ENCODE data around the gene PHKA1. TPM values are rescaled to one million over a fixed set of nuclear protein-coding genes. Genes with fewer than 3 reads are reported as not detected.

Gene PHKA1
- total RNA-seq, 2 experiments from 2014 or later, result 0.09 TPM; not detected in 1

DNA sequence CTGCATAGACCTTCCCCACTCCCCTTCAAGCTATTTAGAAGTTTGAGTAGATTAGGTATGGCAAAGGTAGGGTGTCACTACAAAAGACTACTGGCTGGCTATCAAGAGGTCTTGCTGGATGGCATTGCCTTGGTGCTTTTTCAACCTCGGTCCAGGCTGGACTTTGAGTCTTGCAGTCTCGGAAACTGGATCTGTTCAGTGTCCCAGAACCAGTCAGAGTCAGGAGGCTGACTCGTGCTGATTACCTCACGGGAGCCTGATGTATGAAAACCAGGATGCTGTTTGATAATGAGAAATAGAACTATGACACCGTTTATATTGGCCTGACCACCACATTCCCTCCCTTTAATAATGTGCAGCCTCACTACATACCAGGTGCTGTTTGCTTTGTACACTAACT is 2.7 kb upstream of the PHKA1 start:
- Histone ChIP-seq H3K4me1 (ENCODE audit: insufficient read depth, low read length, poor library complexity, severe bottlenecking) (no peaks in the 10 kb centered on the region), H3K9me2 (ENCODE audit: insufficient read depth, low read length) (no peaks in the 10 kb centered on the region), H2AFZ (ENCODE audit: low read length) (no peak overlapping the region), H3K27ac (ENCODE audit: low read depth, low read length, poor library complexity, severe bottlenecking) (no peak overlapping the region), H3K36me3 (ENCODE audit: insufficient read depth, low read length) (no peaks in the 10 kb centered on the region), H4K20me1 (ENCODE audit: insufficient read depth, low read length) (no peaks in the 10 kb centered on the region), H3K79me2 (ENCODE audit: insufficient read depth, low read depth, low read length) (no peaks in the 10 kb centered on the region), H3K9me3 (ENCODE audit: low read length) (no peaks in the 10 kb centered on the region), H3K4me2 (ENCODE audit: low read length) (no peak overlapping the region), H3K4me3 (ENCODE audit: low read depth, low read length, poor library complexity, severe bottlenecking) (no peak overlapping the region)
- DNase-seq (ENCODE audit: low spot score), result no peak
- intact Hi-C loops (cut with micrococcal nuclease; ENCODE audit: unreplicated experiment), result no loop called here
- BruUV-seq (replicated peaks), result no TSS peak
- CTCF ChIA-PET (ENCODE audit: unreplicated experiment), result no interaction called here
- POLR2A ChIA-PET, result no interaction called here
- TF ChIP-seq EZH2phosphoT487 (IDR thresholded peaks at IDR 0.05; ENCODE audit: borderline replicate concordance, low read depth, low read length), result no peak

DNA sequence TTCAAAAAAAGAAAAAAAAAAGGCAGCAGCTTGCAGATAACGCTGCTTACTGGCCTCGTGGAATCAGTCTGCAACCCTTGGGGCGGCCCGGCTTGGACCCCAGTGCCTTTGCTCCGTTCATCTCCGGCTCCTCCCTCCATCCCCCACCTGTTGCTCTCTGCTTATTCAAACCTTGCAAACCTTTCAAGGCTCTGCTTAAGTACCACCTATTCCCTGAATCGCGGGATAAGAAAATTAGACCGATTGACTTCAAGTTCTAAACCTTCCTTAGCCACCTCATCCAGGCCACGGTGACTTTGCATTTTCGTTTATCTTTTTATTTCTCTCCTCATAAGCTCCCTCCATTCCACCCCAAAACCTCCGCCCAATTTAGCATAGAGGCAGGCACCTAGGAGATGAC is 1.4 kb upstream of the PHKA1 start:
- CTCF ChIA-PET (ENCODE audit: unreplicated experiment), result no interaction called here

DNA sequence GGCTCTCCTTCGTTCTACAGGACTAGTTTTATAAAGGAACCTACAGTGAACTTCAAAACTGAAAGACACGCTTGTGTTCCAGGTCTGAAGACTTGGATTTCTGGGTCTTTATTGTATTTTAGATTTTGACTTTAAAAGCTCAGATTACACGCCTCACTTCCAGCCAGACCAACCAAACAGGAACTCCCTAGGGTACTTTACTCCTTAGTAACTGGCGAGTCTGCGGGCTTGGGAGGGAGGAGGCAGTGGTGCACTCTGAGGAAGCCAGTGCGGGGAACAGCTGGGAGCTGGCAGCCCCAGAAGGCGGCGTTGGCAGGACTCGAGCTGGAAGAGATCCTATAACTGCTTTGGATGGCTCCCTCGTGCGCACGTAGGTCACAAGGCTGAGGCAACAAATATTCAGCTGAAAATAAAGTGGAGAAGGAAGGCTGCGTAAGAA is 391 bp upstream of the PHKA1 start:
- DNase-seq (ENCODE audit: low spot score), result no peak

More for the DNA sequence above, 1.4 kb upstream of the PHKA1 start:
- H4K20me1 ChIP-seq (ENCODE audit: insufficient read depth, low read length), result no peaks in the 10 kb centered on the region
- DNase-seq (ENCODE audit: low spot score), result no peak
- no peak overlapping the region for H3K27ac ChIP-seq (ENCODE audit: low read depth, low read length, poor library complexity, severe bottlenecking)
- H3K36me3 ChIP-seq (ENCODE audit: insufficient read depth, low read length), result no peaks in the 10 kb centered on the region
- intact Hi-C loops (cut with micrococcal nuclease; ENCODE audit: unreplicated experiment), result no loop called here
- no peak overlapping the region for H3K4me3 ChIP-seq (ENCODE audit: low read depth, low read length, poor library complexity, severe bottlenecking)
- H3K4me2 ChIP-seq (ENCODE audit: low read length), result no peak overlapping the region
- no TSS peak for BruUV-seq (replicated peaks)
- no peak overlapping the region for H2AFZ ChIP-seq (ENCODE audit: low read length)
- no peaks in the 10 kb centered on the region for H3K4me1 ChIP-seq (ENCODE audit: insufficient read depth, low read length, poor library complexity, severe bottlenecking)
- POLR2A ChIA-PET, result no interaction called here
- H3K9me3 ChIP-seq (ENCODE audit: low read length), result no peaks in the 10 kb centered on the region
- no peaks in the 10 kb centered on the region for H3K79me2 ChIP-seq (ENCODE audit: insufficient read depth, low read depth, low read length)
- no peaks in the 10 kb centered on the region for H3K9me2 ChIP-seq (ENCODE audit: insufficient read depth, low read length)
- TF ChIP-seq EZH2phosphoT487 (IDR thresholded peaks at IDR 0.05; ENCODE audit: borderline replicate concordance, low read depth, low read length), result no peak
- TF ChIP-seq, protein P1, sequence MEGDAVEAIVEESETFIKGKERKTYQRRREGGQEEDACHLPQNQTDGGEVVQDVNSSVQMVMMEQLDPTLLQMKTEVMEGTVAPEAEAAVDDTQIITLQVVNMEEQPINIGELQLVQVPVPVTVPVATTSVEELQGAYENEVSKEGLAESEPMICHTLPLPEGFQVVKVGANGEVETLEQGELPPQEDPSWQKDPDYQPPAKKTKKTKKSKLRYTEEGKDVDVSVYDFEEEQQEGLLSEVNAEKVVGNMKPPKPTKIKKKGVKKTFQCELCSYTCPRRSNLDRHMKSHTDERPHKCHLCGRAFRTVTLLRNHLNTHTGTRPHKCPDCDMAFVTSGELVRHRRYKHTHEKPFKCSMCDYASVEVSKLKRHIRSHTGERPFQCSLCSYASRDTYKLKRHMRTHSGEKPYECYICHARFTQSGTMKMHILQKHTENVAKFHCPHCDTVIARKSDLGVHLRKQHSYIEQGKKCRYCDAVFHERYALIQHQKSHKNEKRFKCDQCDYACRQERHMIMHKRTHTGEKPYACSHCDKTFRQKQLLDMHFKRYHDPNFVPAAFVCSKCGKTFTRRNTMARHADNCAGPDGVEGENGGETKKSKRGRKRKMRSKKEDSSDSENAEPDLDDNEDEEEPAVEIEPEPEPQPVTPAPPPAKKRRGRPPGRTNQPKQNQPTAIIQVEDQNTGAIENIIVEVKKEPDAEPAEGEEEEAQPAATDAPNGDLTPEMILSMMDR (conservative IDR thresholded peaks at IDR 0.05; ENCODE audit: low read length), result no peak

More for the DNA sequence above, 391 bp upstream of the PHKA1 start:
- H3K4me1 ChIP-seq (ENCODE audit: insufficient read depth, low read length, poor library complexity, severe bottlenecking), result no peaks in the 10 kb centered on the region
- ChIA-PET CTCF (ENCODE audit: unreplicated experiment) (no interaction called here), POLR2A (no interaction called here)
- no peaks in the 10 kb centered on the region for H3K9me2 ChIP-seq (ENCODE audit: insufficient read depth, low read length)
- BruUV-seq (replicated peaks), result no TSS peak
- no peak for TF ChIP-seq EZH2phosphoT487 (IDR thresholded peaks at IDR 0.05; ENCODE audit: borderline replicate concordance, low read depth, low read length)
- TF ChIP-seq, protein P1 (conservative IDR thresholded peaks at IDR 0.05; ENCODE audit: low read length), result no peak
- no peak overlapping the region for H3K4me3 ChIP-seq (ENCODE audit: low read depth, low read length, poor library complexity, severe bottlenecking)
- intact Hi-C loops (cut with micrococcal nuclease; ENCODE audit: unreplicated experiment), result no loop called here
- no peaks in the 10 kb centered on the region for H3K9me3 ChIP-seq (ENCODE audit: low read length)
- H4K20me1 ChIP-seq (ENCODE audit: insufficient read depth, low read length), result no peaks in the 10 kb centered on the region
- H3K27ac ChIP-seq (ENCODE audit: low read depth, low read length, poor library complexity, severe bottlenecking), result no peak overlapping the region
- H3K36me3 ChIP-seq (ENCODE audit: insufficient read depth, low read length), result no peaks in the 10 kb centered on the region
- no peaks in the 10 kb centered on the region for H3K79me2 ChIP-seq (ENCODE audit: insufficient read depth, low read depth, low read length)
- H2AFZ ChIP-seq (ENCODE audit: low read length), result no peak overlapping the region
- no peak overlapping the region for H3K4me2 ChIP-seq (ENCODE audit: low read length)
